HG03025 (cell line): Measurements from ENCODE around the gene NT5DC1.
"Not testable (repeated sequence)": the region's sequence is repeated elsewhere in the genome, so short reads cannot be mapped to it uniquely, and the experiment has no call there.

Experiments
- ATAC-seq: cut with Tn5 transposase; IDR thresholded peaks from one replicate; pipeline ENCODE4 v1.9.1; 2021; ENCODE audit warnings: mild to moderate bottlenecking, moderate library complexity; ENCODE audit not compliant: unreplicated experiment, low FRiP score

The NT5DC1 gene

GRCh38 chr6:116267836-116268588, 167.4 kb downstream of the NT5DC1 start:
- ATAC-seq, result no peak

- no peak for ATAC-seq
Observed at GRCh38 chr6:116268589-116269293, 168.1 kb downstream of the NT5DC1 start.

- no peak for ATAC-seq
Observed at GRCh38 chr6:116271149-116271708, 170.6 kb downstream of the NT5DC1 start.

- no peak for ATAC-seq
Observed at GRCh38 chr6:116277124-116277523, 176.5 kb downstream of the NT5DC1 start.

- ATAC-seq, result no peak
Observed at GRCh38 chr6:116278481-116278829, 177.8 kb downstream of the NT5DC1 start.

- ATAC-seq, result no peak
Observed at GRCh38 chr6:116278854-116279231, 178.2 kb downstream of the NT5DC1 start.

GRCh38 chr6:116279232-116280160, 178.8 kb downstream of the NT5DC1 start, which contains the start of gene TSPYL1:
Gene TSPYL1, minus strand, starts transcription at chr6:116279930. Its CDS starts 100 bp downstream, at chr6:116279830.
- peak; percentile 95 for ATAC-seq

- no peak for ATAC-seq
Observed at GRCh38 chr6:116280161-116280932, 179.7 kb downstream of the NT5DC1 start.

GRCh38 chr6:116280933-116281316, 180.3 kb downstream of the NT5DC1 start:
- no peak for ATAC-seq

- ATAC-seq, result no peak
Observed at GRCh38 chr6:116282698-116283097, 182.0 kb downstream of the NT5DC1 start.

GRCh38 chr6:116283191-116283590, 182.5 kb downstream of the NT5DC1 start:
- ATAC-seq, result no peak

- not testable (repeated sequence) for ATAC-seq
Observed at GRCh38 chr6:116284984-116285383, 184.3 kb downstream of the NT5DC1 start.

GRCh38 chr6:116286773-116287358, 186.2 kb downstream of the NT5DC1 start:
- ATAC-seq, result no peak

- ATAC-seq, result no peak
Observed at GRCh38 chr6:116287689-116288282, 187.1 kb downstream of the NT5DC1 start.

- no peak for ATAC-seq
Observed at GRCh38 chr6:116289876-116290275, 189.2 kb downstream of the NT5DC1 start.

- no peak for ATAC-seq
Observed at GRCh38 chr6:116290799-116291198, 190.1 kb downstream of the NT5DC1 start.

- no peak for ATAC-seq
Observed at GRCh38 chr6:116291701-116292396, 191.2 kb downstream of the NT5DC1 start.

GRCh38 chr6:116292553-116292952, 191.9 kb downstream of the NT5DC1 start:
- ATAC-seq, result no peak

- ATAC-seq, result no peak
Observed at GRCh38 chr6:116298273-116298672, 197.6 kb downstream of the NT5DC1 start.
